Mucosa of descending colon (tissue), 3 donors: ENCODE measurements around the gene ANKHD1. TPM values are rescaled to one million over a fixed set of nuclear protein-coding genes. Genes with fewer than 3 reads are reported as not detected.
A peak's percentile ranks its signal among the peaks of the same experiment; 100 is the strongest.

ENCODE experiments used
- ATAC-seq: fragments of 200-7000 bp; cut with Tn5 transposase; one replicate; pipeline ENCODE4 v1.9.1; 2020; ENCODE audit warnings: mild to moderate bottlenecking, moderate library complexity
- DNase-seq, 3 donors: peaks; one replicate each; pipeline ENCODE4 v3.0.0-alpha.2; 2020
- H3K36me3 ChIP-seq: fragments of 200-600 bp; one replicate; pipeline ENCODE4 v1.8.0; 2021; ENCODE audit warnings: low read depth, mild to moderate bottlenecking
- H3K4me1 ChIP-seq: fragments of 200-600 bp; one replicate; pipeline ENCODE4 v1.8.0; 2021; ENCODE audit warnings: low read depth, mild to moderate bottlenecking
- H3K4me3 ChIP-seq: fragments of 200-600 bp; one replicate; pipeline ENCODE4 v1.8.0; 2021; ENCODE audit warnings: mild to moderate bottlenecking
- H3K9me3 ChIP-seq: fragments of 200-600 bp; one replicate; pipeline ENCODE4 v1.8.0; 2021; ENCODE audit warnings: mild to moderate bottlenecking
- intact Hi-C, 2 donors: fragments of 100-400 bp; cut with DNase I in 1 of 2; cut with micrococcal nuclease in 1 of 2; formaldehyde crosslinking; loops; one replicate each; pipeline versions ENCODE4 v1.11.0 to v1.11.1; 2022; cut with DNase I, micrococcal nuclease
- long read RNA-seq, 2 donors: library from polyadenylated mRNA; unstranded; transcript quantifications; one replicate each; pipeline ENCODE4 v2.0.0, GENCODE V29; 2019 to 2021
- total RNA-seq, 3 donors: library from RNA; stranded (reverse); fragmentation: NEBNext Ultra II Directional in 2 of 3; extraction: Animal tissue kit (Norgen Biotek cat#: 25700) in 2 of 3; gene quantifications; one replicate each; pipeline versions ENCODE4 v1.2.1 to v1.2.4, GENCODE V29; 2021 to 2023
- TF ChIP-seq, protein P1 (sequence below): fragments of 200-600 bp; IDR thresholded peaks from one replicate; pipeline ENCODE4 v1.8.0; 2022; ENCODE audit warnings: antibody characterized with exemption, mild to moderate bottlenecking
- donor health status: DM: no; HTN: no; CAD: no; lungs with moderate emphysema.
- donor health status: DM: no; HTN: no; CAD: no.
- donor health status: DM: no; HTN: yes; CAD: no.

The ANKHD1 gene, protein sequence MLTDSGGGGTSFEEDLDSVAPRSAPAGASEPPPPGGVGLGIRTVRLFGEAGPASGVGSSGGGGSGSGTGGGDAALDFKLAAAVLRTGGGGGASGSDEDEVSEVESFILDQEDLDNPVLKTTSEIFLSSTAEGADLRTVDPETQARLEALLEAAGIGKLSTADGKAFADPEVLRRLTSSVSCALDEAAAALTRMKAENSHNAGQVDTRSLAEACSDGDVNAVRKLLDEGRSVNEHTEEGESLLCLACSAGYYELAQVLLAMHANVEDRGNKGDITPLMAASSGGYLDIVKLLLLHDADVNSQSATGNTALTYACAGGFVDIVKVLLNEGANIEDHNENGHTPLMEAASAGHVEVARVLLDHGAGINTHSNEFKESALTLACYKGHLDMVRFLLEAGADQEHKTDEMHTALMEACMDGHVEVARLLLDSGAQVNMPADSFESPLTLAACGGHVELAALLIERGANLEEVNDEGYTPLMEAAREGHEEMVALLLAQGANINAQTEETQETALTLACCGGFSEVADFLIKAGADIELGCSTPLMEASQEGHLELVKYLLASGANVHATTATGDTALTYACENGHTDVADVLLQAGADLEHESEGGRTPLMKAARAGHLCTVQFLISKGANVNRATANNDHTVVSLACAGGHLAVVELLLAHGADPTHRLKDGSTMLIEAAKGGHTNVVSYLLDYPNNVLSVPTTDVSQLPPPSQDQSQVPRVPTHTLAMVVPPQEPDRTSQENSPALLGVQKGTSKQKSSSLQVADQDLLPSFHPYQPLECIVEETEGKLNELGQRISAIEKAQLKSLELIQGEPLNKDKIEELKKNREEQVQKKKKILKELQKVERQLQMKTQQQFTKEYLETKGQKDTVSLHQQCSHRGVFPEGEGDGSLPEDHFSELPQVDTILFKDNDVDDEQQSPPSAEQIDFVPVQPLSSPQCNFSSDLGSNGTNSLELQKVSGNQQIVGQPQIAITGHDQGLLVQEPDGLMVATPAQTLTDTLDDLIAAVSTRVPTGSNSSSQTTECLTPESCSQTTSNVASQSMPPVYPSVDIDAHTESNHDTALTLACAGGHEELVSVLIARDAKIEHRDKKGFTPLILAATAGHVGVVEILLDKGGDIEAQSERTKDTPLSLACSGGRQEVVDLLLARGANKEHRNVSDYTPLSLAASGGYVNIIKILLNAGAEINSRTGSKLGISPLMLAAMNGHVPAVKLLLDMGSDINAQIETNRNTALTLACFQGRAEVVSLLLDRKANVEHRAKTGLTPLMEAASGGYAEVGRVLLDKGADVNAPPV (N-terminal part only)
- 100 to 1,000 TPM; 134 to 135 (median 134) TPM for total RNA-seq
- long read RNA-seq, donor 1, transcript ANKHD1-205 (11 exons, 2,135 nt): major isoform, 7 of 84 reads
- long read RNA-seq, donor 1, partial matches to known transcripts: 46 of 84 reads
- long read RNA-seq, donor 1, other reads (novel, unspliced or antisense): 31 of 84 reads
- long read RNA-seq, donor 2, partial matches to known transcripts: 8 of 14 reads
- long read RNA-seq, donor 2, other reads (novel, unspliced or antisense): 3 of 14 reads

DNA sequence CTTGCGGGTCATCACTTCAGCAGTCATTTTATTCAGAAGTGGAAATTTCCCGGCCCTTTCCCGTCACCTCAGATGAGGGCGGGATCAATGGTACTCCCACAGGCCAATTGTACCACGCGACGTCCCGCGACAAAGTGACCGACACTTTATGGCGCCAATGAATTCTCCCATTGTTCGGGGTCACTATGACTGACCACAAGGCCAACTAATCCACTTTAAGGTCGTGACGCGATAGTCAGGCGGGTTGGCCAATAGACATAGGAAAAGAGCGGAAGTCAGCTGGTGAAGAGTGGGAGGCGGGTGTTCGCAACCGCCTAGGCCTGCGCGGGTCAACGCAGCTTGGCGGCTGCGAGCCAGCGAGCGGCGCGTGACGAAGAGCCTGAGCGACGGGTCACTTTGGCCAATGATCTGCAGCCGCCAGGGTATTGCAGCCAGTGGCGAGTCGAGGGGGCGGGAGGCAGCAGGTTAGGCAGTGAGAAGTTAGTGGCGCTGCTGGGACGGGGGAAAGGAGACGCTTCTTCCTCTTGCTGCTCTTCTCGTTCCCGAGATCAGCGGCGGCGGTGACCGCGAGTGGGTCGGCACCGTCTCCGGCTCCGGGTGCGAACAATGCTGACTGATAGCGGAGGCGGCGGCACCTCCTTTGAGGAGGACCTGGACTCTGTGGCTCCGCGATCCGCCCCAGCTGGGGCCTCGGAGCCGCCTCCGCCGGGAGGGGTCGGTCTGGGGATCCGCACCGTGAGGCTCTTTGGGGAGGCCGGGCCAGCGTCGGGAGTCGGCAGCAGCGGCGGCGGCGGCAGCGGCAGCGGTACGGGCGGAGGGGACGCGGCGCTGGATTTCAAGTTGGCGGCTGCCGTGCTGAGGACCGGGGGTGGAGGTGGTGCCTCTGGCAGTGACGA, at the start of gene ANKHD1:
Gene ANKHD1 (plus strand): TSS at position 472 of the 896 bp plus-strand sequence. CDS start 135 bp downstream, at position 607.
- H3K4me3 ChIP-seq: peak within 1 kb of the TSS; percentile 100
- H3K36me3 ChIP-seq: peaks cover 5% of the 10 kb centered on the region
- ATAC-seq (peak; percentile 87), DNase-seq (peak; percentile 98 to 99 (median 99))
- H3K4me1 ChIP-seq: peaks cover 24% of the 10 kb centered on the region
- TF ChIP-seq, protein P1, sequence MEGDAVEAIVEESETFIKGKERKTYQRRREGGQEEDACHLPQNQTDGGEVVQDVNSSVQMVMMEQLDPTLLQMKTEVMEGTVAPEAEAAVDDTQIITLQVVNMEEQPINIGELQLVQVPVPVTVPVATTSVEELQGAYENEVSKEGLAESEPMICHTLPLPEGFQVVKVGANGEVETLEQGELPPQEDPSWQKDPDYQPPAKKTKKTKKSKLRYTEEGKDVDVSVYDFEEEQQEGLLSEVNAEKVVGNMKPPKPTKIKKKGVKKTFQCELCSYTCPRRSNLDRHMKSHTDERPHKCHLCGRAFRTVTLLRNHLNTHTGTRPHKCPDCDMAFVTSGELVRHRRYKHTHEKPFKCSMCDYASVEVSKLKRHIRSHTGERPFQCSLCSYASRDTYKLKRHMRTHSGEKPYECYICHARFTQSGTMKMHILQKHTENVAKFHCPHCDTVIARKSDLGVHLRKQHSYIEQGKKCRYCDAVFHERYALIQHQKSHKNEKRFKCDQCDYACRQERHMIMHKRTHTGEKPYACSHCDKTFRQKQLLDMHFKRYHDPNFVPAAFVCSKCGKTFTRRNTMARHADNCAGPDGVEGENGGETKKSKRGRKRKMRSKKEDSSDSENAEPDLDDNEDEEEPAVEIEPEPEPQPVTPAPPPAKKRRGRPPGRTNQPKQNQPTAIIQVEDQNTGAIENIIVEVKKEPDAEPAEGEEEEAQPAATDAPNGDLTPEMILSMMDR: no peak
- H3K9me3 ChIP-seq: no peaks in the 10 kb centered on the region
- intact Hi-C loops: no loop called here

DNA sequence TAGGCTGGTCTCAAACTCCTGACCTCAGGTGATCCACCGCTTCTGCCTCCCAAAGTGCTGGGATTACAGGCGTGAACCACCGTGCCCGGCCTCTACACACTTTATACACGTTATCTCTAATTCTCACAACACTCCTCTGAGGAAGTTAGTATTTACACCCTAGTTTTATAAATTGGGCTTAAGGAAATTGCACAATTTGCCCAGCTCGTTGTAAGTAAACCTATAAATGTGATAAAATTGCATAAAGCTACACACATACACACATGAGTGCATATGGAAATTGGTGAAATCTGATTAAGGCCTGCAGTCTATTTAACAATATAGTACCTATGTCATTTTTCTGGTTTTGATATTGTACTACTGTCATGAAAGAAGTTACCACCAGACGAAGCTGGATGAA, 46.1 kb upstream of the ANKHD1 start:
- TF ChIP-seq, protein P1: no peak
- Histone ChIP-seq H3K4me3 (no peak overlapping the region), H3K4me1 (peaks cover 5% of the 10 kb centered on the region), H3K9me3 (no peaks in the 10 kb centered on the region), H3K36me3 (no peaks in the 10 kb centered on the region)
- ATAC-seq (no peak), DNase-seq (no peak)
- intact Hi-C loops: loop anchor here in 1 of 2 donors (5.0 kb wide), 1 partner anchor 113 kb away; no protein-coding TSS in a partner anchor

DNA sequence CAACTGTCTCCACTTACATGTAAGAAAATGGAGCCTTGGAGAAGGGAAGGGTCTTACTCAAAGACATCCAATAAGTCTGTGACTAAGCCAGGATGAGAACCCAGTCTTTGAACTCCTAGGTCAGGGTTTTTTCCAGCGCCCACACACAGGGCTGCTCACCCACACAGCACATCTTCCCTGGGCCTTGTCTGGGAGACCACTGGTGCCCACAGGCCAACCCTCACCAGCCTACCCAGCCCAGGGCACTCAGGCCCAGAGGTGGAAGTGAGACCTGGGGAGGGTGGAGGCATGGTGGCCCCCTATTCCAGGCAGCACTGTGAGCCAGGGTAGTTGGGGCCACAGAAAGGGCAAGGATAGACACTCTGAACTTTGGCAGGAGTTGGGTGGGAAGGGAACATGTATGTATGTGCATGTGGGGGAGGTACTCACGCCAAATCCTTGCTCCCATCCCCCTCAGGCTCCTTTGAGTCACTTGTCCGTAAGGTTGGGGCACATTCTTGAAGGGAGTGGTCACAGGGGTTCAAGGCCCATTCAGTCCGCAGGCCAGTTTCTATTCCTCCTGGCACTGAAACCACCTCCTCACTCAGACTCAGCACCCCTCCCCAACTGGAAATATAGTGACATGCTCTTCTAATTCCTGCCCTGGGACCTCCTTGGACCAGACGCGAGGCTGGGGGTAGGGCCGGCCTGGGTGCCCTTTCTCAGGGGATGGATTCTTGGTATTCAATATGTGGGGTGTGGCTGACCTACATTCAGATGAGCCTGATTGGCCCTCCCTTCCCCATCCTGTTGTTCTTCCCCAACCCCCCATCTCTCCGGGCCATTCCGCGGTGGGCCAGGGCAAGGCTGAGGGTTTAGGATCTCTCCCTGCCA, 44.5 kb upstream of the ANKHD1 start:
- ATAC-seq (no peak), DNase-seq (no peak)
- Histone ChIP-seq H3K36me3 (no peaks in the 10 kb centered on the region), H3K4me1 (peaks cover 2% of the 10 kb centered on the region), H3K4me3 (no peak overlapping the region), H3K9me3 (no peaks in the 10 kb centered on the region)
- intact Hi-C loops: loop anchor here in 1 of 2 donors (5.0 kb wide), 1 partner anchor 115 kb away; no protein-coding TSS in a partner anchor
- TF ChIP-seq, protein P1: no peak

DNA sequence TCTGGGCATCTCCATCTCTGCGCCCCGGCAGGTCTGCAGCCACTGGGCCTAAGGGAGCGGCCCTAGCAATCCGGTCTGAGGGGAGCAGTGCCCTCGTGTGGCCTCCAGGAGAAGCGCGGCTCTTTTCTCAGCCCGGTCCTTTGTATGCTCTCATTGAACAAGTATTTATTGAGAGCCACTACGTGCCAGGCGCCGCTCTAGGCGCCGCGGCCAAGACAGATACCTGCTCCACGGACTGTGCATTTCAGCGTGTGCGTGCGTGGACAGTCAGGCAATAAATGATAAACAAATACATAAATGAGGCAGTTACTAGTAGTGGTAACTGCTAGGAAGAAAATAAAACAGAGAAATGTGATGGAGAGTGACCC, 43.9 kb upstream of the ANKHD1 start:
- Histone ChIP-seq H3K36me3 (no peaks in the 10 kb centered on the region), H3K9me3 (no peaks in the 10 kb centered on the region), H3K4me1 (peaks cover 2% of the 10 kb centered on the region), H3K4me3 (no peak overlapping the region)
- peak; percentile 87 to 90 (median 89) for DNase-seq
- ATAC-seq: peak; percentile 97
- intact Hi-C loops: loop anchor here in 1 of 2 donors (5.0 kb wide), 1 partner anchor 115 kb away; no protein-coding TSS in a partner anchor
- TF ChIP-seq, protein P1: peak; percentile 81
